ENCODE measurements around the gene ATG13.
"Not testable (repeated sequence)": the region's sequence is repeated elsewhere in the genome, so short reads cannot be mapped to it uniquely, and the experiment has no call there.

ATG13 gene

DNA sequence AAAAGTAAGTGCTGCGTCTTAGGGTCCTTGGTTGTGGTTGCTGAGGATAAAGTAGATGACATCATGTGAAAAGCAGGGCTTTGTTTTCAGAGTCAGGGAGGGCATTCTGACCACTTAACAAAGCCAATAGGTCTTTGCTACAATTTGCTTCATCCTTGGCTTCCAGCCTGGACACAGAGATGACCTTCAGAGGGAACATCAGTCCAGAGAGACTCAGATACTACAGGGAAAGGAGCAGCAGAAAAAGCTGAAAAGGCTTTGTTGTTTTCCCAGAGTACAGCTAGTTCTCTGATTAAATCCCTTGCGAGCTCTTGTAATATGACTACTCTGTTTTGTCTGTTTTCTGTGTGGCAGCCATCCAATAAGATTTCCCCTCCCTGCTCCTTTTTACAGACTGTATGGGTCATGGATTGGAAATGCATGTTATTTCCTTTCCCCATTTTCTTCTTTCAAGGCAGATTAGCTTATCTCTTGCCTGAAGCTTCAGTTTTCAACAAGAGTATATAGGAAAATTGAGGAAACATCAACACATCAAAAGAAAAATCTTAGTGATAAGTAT lies 31.9 kb downstream of the ATG13 start:
- no peak for DNase-seq

DNA sequence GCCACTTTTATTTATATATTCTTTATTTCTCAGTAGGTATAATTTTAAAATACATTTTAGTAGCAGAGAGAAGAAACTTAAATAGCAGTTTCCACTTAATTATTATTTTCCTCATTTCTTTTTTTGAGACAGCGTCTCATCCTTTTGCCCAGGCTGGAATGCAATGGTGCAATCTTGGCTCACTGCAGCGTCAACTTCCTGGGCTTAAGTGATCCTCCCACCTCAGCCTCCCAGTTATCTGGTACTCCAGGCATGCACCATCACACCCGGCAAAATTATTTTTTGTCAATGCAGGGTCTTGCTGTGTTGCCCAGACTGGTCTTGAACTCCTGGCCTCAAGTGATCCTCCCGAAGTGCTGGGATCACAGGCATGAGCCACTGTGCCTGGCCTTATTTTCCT lies 38.3 kb downstream of the ATG13 start:
- no peak for DNase-seq

DNA sequence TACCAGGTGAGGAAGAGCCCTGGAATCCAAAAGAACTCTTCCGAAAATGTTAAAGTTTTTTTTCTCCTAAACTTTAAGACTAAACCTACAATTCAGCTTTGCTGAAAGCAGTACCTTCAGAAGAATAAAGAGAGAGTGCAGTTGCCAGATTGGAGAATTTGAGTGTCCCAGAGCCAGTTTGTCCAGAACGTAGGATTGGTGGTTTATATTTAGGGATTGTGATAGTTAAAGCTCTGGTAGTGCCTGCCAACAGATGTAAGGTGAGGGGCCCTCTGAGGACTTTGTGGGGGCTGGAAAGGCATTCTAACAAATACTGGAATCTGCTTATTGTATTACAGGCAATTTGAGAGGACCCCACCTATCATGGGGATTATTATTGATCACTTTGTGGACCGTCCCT lies 39.8 kb downstream of the ATG13 start:
- DNase-seq = no peak

GRCh38 chr11:46658259-46658658 lies 40.9 kb downstream of the ATG13 start:
- DNase-seq = no peak

GRCh38 chr11:46659908-46660307 lies 42.6 kb downstream of the ATG13 start:
- no peak for DNase-seq

- DNase-seq = no peak
Measured at GRCh38 chr11:46661836-46662235, 44.5 kb downstream of the ATG13 start.

DNA sequence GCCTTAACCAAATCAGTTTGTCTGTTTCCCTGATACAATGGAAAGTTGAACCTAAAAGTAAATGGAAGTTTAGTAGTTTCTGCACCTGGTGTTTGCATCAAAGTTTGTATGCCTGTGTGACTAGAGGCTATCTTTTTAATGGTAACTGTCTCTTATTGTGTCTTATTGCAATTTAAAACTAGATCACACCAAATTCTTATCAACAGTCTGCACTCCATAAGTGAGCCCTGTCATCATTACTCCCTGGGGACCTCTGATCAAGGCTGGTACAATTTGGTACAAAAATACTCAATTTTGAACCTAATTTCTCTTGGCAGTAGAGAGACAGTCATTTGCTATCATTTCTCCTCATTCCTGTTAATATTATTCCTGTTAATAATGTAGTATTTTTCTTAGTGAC lies 45.0 kb downstream of the ATG13 start:
- DNase-seq = no peak

- no peak for DNase-seq
Measured at GRCh38 chr11:46663277-46663940, 46.1 kb downstream of the ATG13 start.

DNA sequence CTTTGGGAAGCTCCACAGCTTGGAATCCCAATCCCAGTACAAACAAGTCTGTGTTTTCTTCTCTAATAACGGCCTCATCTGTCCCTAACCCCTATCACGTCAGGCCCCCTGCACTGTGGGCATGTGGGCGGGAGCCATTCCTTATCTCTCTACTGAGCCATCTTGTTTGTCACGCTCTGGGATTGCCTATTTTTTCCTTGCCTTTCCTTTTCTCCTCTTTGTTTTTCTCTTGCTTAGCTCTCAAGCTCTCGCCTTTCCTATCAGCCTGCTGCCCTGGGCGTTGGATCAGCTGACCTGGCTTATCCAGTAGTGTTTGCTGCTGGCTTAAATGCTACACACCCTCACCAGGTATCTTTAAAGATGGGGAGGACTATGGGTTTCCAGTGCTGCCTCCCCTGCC lies 47.3 kb downstream of the ATG13 start:
- DNase-seq = no peak

DNA sequence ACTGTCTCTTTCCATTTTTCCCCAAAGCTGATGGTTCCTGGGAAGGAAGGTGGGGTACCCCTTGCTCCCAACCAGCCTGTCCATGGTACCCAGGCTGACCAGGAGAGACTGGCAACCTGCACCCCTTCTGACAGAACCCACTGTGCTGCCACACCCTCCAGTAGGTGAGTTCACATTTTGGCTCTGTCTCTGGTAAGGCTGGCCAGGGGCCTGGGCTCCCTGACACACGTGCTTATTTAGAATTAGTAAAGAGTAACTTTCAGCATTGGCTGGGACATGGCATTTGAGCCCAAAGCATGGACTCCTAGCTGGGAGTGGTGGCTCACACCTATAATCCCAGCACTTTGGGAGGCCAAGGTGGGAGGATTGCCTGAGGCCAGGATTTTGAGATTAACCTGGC lies 48.0 kb downstream of the ATG13 start:
- DNase-seq = no peak

DNA sequence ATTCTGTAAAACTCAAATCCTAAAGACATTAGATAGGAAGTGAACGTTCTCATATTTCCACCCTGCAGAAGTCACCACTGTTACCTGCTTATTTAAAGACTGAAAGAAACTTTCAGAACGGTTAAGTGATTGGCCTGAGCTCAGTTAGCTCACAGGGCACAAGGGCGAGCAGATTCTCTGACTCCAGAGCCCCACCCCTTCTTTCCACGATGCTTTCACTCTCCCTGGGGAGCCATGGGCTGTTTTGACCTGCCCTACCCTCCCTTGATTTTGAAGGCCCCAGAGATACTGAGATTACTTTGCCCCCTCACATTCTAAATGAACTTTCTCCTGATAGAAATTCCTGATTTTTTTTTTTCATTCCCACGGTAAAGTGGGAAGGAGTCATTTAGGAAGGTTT lies 49.2 kb downstream of the ATG13 start:
- DNase-seq = no peak

- no peak for DNase-seq
Measured at GRCh38 chr11:46667043-46667481, 49.7 kb downstream of the ATG13 start.

GRCh38 chr11:46668480-46669085 lies 51.2 kb downstream of the ATG13 start:
- no peak for DNase-seq

- no peak for DNase-seq
Measured at GRCh38 chr11:46669711-46670139, 52.4 kb downstream of the ATG13 start.

DNA sequence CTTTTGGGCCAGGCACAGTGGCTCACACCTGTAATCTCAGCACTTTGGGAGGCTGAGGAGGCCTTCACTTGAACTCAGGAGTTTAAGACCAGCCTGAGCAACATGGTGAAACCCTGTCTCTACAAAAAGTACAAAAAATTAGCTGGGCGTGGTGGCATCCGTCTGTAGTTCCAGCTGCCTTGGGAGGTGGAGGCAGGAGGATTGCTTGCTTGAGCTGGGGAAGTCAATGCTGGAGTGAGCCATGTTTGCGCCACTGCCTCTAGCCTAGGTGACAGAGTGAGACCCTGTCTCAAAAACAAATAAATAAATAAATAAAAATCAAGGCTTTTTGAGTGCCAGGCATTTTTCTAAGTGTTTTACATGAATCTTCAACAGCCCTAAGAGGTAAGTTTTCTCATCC lies 53.2 kb downstream of the ATG13 start:
- not testable (repeated sequence) for DNase-seq

DNA sequence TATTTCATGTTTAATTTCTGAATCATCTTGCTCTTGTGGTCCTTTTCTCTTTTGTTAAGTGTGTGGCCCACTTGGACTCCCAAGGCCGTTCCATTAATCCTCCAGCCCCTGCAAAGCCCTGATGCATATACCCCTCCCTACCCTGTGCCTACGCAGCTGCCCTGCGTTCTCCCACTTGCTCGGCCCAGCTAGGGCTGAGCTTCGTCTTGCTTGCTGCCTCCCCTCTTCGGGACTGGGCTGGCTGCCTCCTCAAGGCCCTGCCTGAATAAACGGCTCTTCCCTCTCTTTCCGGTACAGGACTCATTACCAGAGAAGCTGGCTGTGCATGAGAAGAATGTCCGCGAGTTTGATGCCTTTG lies 54.6 kb downstream of the ATG13 start:
- no peak for DNase-seq

DNA sequence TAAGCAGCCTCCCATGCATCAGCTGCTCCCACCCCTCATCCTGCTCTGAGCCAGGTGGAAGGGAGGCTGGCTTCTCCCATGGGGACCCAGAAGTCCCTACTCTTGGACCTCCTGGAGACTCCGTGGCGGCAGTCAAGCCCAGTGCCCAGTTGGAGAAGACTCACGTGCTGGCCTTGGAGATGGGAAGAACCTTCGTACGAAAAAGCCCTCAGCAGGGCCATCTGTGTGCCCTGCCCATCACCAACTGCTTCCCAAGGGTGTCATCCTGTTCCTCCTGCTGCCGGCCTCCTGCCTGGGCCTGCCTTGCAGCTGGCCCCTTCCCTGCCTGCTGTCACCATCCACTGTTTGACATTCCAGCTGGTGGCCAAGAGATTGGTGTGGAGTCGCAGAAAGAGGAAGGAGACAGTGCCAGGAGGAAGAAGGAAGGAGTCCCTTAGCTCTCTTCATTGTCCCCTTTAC lies 55.1 kb downstream of the ATG13 start:
- no peak for DNase-seq

DNA sequence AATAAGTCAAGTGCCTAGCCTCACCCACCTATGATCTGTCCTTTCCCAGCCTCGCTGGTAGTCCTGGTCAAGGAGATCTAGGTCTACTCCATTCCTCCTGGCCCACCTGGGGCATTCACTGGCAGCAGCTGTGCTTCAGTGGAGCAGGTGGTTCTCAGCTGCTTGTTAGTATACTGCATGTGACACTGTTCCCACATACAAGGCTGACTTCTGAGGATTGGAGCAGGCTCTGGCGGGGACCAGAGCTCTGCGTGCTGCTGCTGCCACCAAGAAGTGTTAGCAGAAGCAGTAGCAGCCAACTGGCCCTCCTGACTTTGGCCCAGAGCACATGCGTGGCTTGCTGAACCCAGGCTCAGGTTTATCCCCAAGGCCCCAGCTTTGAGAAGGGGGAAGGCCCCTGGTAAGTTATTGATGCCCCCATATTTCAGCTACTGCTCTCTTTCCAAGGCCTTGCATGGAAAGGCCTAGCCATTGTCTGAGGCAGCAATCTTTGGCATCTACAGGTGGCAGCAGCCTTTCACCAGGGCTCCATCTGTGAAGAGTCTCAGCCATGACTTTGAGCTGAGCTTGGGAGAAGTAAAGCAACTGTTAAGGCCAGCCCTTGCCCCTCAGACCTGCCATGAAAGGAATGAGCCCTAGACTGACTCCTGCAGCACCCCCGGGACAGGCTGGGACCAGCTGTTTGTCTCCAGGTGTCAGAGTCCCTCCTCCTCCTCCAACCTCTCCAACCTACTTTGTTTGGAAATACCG lies 56.5 kb downstream of the ATG13 start:
- DNase-seq = no peak

DNA sequence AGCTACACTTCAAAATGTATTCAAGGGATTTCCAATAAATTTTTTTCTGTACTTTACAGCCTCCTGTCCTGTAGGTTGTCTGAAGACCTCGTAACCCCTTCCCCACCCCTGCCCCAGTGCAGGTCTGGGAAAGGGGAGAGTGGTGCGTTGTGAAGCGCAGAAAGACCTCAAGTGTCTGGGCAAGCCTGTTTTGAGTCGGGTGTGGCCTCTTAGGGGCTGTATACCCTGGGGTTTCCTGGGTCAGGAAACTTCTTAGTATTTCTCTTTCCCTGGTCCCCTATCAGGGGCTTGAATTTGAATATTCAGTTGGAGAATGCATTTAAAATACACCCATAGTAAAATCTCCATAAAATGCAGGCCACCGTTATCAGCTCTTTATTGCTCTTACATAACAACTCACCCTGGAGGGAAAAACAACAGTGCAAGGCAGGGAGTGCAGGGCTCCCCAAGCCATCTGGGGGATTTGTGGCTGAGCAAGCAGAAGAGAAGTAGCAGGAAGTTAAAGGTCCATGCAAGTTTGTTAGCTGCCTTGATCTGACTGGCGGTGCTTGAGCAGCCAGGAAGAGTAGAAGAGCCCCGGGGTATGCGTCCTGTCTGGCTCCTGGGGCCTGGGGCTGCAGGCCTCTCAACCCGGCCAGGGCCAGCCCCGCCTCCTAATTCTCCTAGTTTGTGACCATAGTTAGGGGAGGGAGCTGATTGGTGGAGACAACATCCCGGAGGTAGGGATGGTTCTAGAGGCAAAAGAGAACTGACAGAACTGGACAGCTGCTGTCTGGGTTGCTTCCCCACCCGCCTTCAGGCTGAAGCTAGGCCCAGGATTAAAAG lies 57.3 kb downstream of the ATG13 start:
- DNase-seq = no peak

- DNase-seq = no peak
Measured at GRCh38 chr11:46675288-46675851, 58.0 kb downstream of the ATG13 start.

- DNase-seq = no peak
Measured at GRCh38 chr11:46675949-46676348, 58.6 kb downstream of the ATG13 start.

- no peak for DNase-seq
Measured at GRCh38 chr11:46676436-46677158, 59.2 kb downstream of the ATG13 start.
